T-helper 2 cell treated with Interferon-gamma antibody and Interleukin-4, amounts not matched to agents 5 μg/mL and 100 μg/mL, for 36 hours (primary cell): ENCODE data around the gene C6orf89.
A peak's percentile ranks its signal among the peaks of the same experiment; 100 is the strongest.

Experiments
- DNase-seq: peaks from one replicate; pipeline ENCODE4 v3.0.0; 2021; ENCODE audit warnings: low spot score
- H3K27ac Mint-ChIP-seq: one replicate; pipeline ENCODE4 v1.8.0; 2021; ENCODE audit warnings: mild to moderate bottlenecking, mixed read lengths
- H3K27me3 Mint-ChIP-seq: one replicate; pipeline ENCODE4 v1.8.0; 2021; ENCODE audit warnings: low read depth, mixed read lengths
- H3K36me3 Mint-ChIP-seq: one replicate; pipeline ENCODE4 v1.8.0; 2021; ENCODE audit warnings: low read depth, mixed read lengths
- H3K4me1 Mint-ChIP-seq: one replicate; pipeline ENCODE4 v1.8.0; 2021; ENCODE audit warnings: low read depth, mixed read lengths
- H3K4me3 Mint-ChIP-seq: one replicate; pipeline ENCODE4 v1.8.0; 2022; ENCODE audit warnings: mild to moderate bottlenecking, moderate library complexity, mixed read lengths
- H3K9me3 Mint-ChIP-seq: one replicate; pipeline ENCODE4 v1.8.0; 2021; ENCODE audit warnings: mixed read lengths

Gene C6orf89

GRCh38 chr6:36847152-36847551 is 38.6 kb upstream of the C6orf89 start:
- DNase-seq: no peak
- Mint-ChIP-seq H3K27ac (no peak overlapping the region), H3K27me3 (peaks cover 3% of the 10 kb centered on the region), H3K4me3 (no peak overlapping the region), H3K36me3 (peaks cover 20% of the 10 kb centered on the region), H3K9me3 (no peaks in the 10 kb centered on the region), H3K4me1 (no peaks in the 10 kb centered on the region)

- Mint-ChIP-seq H3K27me3 (peaks cover 3% of the 10 kb centered on the region), H3K4me3 (no peak overlapping the region), H3K27ac (no peak overlapping the region), H3K36me3 (peaks cover 23% of the 10 kb centered on the region), H3K4me1 (no peaks in the 10 kb centered on the region), H3K9me3 (no peaks in the 10 kb centered on the region)
- no peak for DNase-seq
Measured at GRCh38 chr6:36847991-36848390, 37.8 kb upstream of the C6orf89 start.

- Mint-ChIP-seq H3K27ac (no peak overlapping the region), H3K4me1 (no peaks in the 10 kb centered on the region), H3K36me3 (peaks cover 27% of the 10 kb centered on the region), H3K27me3 (peaks cover 3% of the 10 kb centered on the region), H3K9me3 (no peaks in the 10 kb centered on the region), H3K4me3 (no peak overlapping the region)
- no peak for DNase-seq
Measured at GRCh38 chr6:36848658-36849441, 36.9 kb upstream of the C6orf89 start.

GRCh38 chr6:36850021-36850420 is 35.7 kb upstream of the C6orf89 start:
- Mint-ChIP-seq H3K4me1 (no peaks in the 10 kb centered on the region), H3K4me3 (no peak overlapping the region), H3K9me3 (no peaks in the 10 kb centered on the region), H3K27ac (no peak overlapping the region), H3K36me3 (peaks cover 34% of the 10 kb centered on the region), H3K27me3 (no peaks in the 10 kb centered on the region)
- DNase-seq: no peak

GRCh38 chr6:36851149-36851614 is 34.6 kb upstream of the C6orf89 start:
- DNase-seq: peak; percentile 24
- Mint-ChIP-seq H3K36me3 (peaks cover 43% of the 10 kb centered on the region), H3K9me3 (no peaks in the 10 kb centered on the region), H3K4me1 (no peaks in the 10 kb centered on the region), H3K4me3 (no peak overlapping the region), H3K27ac (no peak overlapping the region), H3K27me3 (no peaks in the 10 kb centered on the region)

GRCh38 chr6:36851626-36852025 is 34.1 kb upstream of the C6orf89 start:
- Mint-ChIP-seq H3K4me3 (no peak overlapping the region), H3K36me3 (peaks cover 47% of the 10 kb centered on the region), H3K4me1 (peaks cover 2% of the 10 kb centered on the region), H3K9me3 (no peaks in the 10 kb centered on the region), H3K27me3 (no peaks in the 10 kb centered on the region), H3K27ac (no peak overlapping the region)
- DNase-seq: no peak

- Mint-ChIP-seq H3K36me3 (peaks cover 53% of the 10 kb centered on the region), H3K4me3 (no peak overlapping the region), H3K9me3 (no peaks in the 10 kb centered on the region), H3K27me3 (no peaks in the 10 kb centered on the region), H3K27ac (no peak overlapping the region), H3K4me1 (peaks cover 3% of the 10 kb centered on the region)
- DNase-seq: no peak
Measured at GRCh38 chr6:36852481-36853147, 33.1 kb upstream of the C6orf89 start.

- Mint-ChIP-seq H3K9me3 (no peaks in the 10 kb centered on the region), H3K4me3 (no peak overlapping the region), H3K4me1 (peaks cover 3% of the 10 kb centered on the region), H3K36me3 (peaks cover 54% of the 10 kb centered on the region), H3K27ac (peak overlapping the region; percentile 24), H3K27me3 (no peaks in the 10 kb centered on the region)
- no peak for DNase-seq
Measured at GRCh38 chr6:36853325-36853724, 32.4 kb upstream of the C6orf89 start.

GRCh38 chr6:36855750-36856149 is 30.0 kb upstream of the C6orf89 start:
- Mint-ChIP-seq H3K4me1 (peaks cover 6% of the 10 kb centered on the region), H3K27me3 (no peaks in the 10 kb centered on the region), H3K4me3 (no peak overlapping the region), H3K27ac (no peak overlapping the region), H3K36me3 (peaks cover 59% of the 10 kb centered on the region), H3K9me3 (no peaks in the 10 kb centered on the region)
- DNase-seq: no peak

GRCh38 chr6:36856277-36856676 is 29.5 kb upstream of the C6orf89 start:
- Mint-ChIP-seq H3K9me3 (no peaks in the 10 kb centered on the region), H3K27ac (no peak overlapping the region), H3K27me3 (no peaks in the 10 kb centered on the region), H3K4me3 (no peak overlapping the region), H3K4me1 (peaks cover 6% of the 10 kb centered on the region), H3K36me3 (peaks cover 57% of the 10 kb centered on the region)
- DNase-seq: no peak

- no peak overlapping the region for H3K27ac Mint-ChIP-seq
- H3K4me1 Mint-ChIP-seq: peaks cover 6% of the 10 kb centered on the region
- H3K27me3 Mint-ChIP-seq: no peaks in the 10 kb centered on the region
- H3K4me3 Mint-ChIP-seq: no peak overlapping the region
- no peaks in the 10 kb centered on the region for H3K9me3 Mint-ChIP-seq
- DNase-seq: no peak
- H3K36me3 Mint-ChIP-seq: peaks cover 50% of the 10 kb centered on the region
Measured at GRCh38 chr6:36857325-36857724, 28.4 kb upstream of the C6orf89 start.

GRCh38 chr6:36858407-36858981 is 27.3 kb upstream of the C6orf89 start:
- H3K27ac Mint-ChIP-seq: no peak overlapping the region
- DNase-seq: no peak
- H3K4me3 Mint-ChIP-seq: no peak overlapping the region
- peaks cover 50% of the 10 kb centered on the region for H3K36me3 Mint-ChIP-seq
- H3K27me3 Mint-ChIP-seq: no peaks in the 10 kb centered on the region
- peaks cover 8% of the 10 kb centered on the region for H3K4me1 Mint-ChIP-seq
- no peaks in the 10 kb centered on the region for H3K9me3 Mint-ChIP-seq

GRCh38 chr6:36860126-36860525 is 25.6 kb upstream of the C6orf89 start:
- no peaks in the 10 kb centered on the region for H3K27me3 Mint-ChIP-seq
- no peak overlapping the region for H3K4me3 Mint-ChIP-seq
- peaks cover 51% of the 10 kb centered on the region for H3K36me3 Mint-ChIP-seq
- DNase-seq: no peak
- H3K27ac Mint-ChIP-seq: peak overlapping the region; percentile 42
- H3K4me1 Mint-ChIP-seq: peaks cover 13% of the 10 kb centered on the region
- no peaks in the 10 kb centered on the region for H3K9me3 Mint-ChIP-seq

- no peaks in the 10 kb centered on the region for H3K9me3 Mint-ChIP-seq
- peaks cover 50% of the 10 kb centered on the region for H3K36me3 Mint-ChIP-seq
- H3K27me3 Mint-ChIP-seq: no peaks in the 10 kb centered on the region
- H3K4me3 Mint-ChIP-seq: no peak overlapping the region
- no peak for DNase-seq
- peaks cover 25% of the 10 kb centered on the region for H3K4me1 Mint-ChIP-seq
- H3K27ac Mint-ChIP-seq: no peak overlapping the region
Measured at GRCh38 chr6:36862164-36862847, 23.4 kb upstream of the C6orf89 start.
